GM21528 (cell line): ENCODE measurements around the gene TBCD.

Experiments used
- ATAC-seq: cut with Tn5 transposase; IDR thresholded peaks from one replicate; pipeline ENCODE4 v1.9.1; 2021; ENCODE audit warnings: mild to moderate bottlenecking, moderate library complexity; ENCODE audit not compliant: unreplicated experiment, low FRiP score

TBCD gene

DNA sequence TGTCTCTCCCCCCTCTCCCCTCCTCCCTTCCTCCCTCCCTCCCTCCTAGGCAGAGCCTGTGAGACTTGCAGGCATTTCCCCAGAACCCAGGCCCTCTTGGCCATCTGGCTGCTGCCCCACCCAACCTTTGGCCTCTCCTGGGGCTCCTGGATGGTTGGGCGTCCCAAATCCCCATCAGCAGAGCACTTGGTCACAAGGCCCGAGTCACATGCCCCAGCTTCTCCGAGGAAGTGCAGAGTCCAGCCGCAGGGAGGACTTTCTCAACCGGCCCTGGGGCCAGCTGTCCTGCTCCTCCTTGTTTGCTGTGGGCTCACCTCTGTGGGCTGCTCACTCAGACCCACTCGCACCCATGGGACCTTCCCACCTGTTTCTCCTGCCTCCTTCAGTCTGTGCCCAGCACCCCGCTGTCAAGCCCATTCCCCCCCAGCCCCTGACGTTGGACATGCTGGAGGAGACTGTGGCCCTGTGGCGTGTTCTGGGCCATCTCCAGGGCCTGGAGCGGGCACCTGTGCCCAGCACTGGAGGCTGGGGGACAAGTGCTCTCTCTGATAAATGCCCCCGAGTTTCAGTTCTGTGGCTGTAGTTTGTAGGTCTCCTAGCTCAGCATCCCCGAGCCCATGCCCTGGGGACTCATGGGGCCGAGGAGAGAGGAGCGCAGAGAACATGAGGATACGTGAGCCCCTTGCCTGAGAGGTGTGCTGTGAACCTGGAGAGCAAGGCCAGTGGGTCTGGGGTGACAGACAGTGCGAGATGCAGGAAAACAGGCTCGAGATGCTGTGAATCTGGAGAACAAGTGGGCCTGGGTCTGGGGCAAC lies 130.2 kb downstream of the TBCD start:
- ATAC-seq = no peak

DNA sequence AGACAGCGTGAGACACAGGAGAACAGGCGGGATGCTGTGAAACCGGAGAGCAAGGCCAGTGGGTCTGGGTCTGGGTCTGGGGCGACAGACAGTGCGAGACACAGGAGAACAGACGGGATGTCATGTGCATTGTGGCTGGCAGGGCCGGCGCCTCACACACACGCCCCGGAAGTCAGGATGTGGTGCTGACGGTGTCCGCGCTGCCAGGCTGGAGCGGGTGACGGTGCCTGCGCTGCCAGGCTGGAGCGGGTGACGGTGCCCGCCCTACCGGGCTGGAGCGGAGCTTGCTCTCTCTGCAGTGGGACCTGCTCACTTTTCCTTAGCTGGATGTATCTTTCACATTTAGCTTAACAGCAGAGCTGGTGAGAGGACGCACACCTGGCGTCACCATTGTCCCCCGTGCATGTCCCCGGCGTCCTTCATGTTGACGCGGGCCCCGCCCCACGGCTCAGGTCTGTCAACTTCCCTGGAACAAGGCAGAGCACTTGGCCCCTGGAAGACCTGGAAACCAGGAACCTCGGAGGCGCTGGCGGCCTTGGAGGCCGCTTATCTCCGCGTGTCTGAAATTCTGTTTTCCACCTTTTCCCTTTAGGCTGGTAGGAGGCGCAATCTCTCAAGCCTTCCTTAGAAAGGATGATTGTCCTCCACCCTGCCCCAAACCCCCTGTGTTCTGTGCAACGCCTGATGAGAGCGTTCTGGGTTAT lies 131.0 kb downstream of the TBCD start:
- no peak for ATAC-seq

DNA sequence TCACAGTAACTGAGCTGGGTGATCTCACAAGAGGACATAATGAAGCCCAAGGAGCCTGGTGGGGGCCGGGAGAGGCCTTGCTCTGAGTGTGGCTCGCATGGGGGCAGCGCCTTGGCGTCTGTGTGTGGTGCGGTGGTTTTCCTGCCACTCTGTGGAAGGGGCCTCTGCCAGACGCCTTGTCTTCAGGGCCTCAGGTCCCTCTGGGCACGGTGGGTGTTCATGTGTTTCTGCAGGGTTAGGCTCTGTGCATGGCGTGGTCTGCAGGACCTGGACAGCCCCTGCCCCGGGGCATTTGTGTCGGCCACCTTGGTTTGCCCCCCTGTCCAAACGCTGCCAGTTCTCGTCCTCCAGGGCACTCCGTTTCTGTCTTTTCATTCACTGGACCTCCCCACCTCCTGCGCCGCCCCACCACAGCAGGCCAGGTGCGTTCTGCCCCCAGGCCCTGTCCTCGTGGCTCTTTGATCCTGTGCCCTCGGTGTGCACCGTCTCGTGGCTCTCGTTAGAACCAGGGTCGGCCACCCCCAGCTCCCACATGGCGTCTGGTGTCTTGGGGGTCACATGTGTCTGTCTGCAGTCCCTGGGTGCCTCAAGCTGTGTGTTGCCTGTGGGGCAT lies 131.7 kb downstream of the TBCD start:
- ATAC-seq = no peak

DNA sequence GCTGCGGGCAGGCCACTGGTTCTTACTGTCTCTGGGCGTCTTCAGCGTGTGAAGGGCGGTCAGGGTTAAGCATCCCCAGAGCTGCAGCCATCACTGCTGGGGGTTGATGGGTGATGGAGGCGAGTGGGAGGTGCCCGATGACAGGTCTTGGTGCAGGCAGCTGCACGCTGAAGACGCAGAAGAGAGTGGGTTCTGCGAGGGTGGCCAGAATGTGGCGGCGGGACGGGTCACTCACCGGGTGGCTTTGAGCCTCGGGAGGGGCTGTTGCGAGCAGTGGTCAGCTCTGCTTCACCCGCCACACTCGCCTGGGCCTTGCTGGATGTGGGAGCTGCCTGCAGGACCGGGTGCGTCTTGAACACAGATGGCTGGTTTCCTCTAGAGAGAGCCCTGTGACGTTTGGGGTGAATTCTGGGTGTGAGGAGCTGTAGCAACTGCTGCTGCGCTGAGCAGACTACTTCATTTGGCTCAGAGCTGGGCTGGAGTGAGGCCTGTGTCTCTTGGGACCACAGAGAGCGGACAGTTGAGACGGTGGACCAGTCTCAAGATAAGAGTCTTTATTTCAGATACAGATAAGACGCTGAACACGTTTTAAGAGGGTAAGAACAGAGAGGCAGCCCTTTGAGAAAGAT lies 132.6 kb downstream of the TBCD start:
- ATAC-seq = no peak

DNA sequence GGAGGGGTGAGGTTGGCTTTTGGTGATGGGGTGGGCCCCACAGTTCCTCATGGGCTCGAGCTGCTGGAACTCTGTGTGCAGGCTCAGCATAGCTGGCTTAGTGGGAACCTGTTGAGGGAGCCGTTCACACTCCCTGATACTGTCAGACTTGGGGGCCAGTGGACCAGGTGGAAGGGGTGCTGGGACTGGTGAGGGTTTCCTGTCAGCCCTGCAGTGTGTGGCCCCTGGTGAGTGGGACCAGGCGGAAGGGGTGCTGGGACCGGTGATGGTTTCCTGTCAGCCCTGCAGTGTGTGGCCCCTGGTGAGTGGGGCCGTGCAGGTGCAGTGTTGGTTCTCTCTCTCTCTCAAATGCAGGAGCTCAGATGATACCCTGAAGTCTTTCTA lies 133.1 kb downstream of the TBCD start:
- no peak for ATAC-seq

DNA sequence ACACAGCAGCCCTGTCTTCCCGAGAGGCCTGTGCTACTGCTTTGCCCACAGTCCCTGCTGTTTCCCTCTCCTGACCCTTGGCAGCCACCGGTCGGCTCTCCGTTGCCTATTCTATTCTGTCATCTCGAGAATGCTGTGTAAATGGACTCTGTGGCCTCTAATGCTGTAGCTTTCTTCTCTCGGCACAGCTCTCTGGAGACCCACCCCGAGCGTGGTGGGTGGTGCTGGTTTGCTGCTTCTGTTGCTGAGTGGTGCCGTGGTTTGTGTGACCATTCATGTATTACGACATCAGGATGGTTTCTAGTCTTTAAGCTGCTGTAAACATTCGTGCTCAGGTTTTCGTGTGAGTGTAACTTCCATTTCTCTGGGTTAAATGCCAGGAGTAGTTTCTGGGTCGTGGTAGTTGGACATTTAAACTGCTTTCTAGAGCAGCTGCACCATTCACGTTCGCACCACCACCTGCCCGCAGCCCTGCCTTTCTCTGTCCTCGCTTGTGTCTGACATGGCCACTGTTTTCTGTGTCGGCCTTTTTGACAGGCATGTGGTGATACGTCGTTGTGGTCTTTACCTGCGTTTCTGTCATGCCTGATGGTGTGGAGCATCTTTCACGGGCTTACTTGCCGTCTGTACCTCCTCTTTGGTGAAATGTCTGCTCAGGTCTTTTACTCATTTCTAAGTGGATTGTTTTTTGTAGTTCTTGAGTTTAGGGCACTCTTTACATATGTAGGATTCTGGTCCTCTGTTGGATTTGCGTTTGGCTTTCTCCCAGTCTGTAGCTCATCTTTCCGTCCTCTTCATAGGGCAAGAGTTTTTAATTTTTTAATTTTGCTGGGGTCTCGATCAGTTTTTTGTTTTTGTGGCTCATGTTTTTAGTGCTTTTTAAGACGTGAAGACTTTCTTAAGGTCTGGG lies 135.6 kb downstream of the TBCD start:
- ATAC-seq = no peak

DNA sequence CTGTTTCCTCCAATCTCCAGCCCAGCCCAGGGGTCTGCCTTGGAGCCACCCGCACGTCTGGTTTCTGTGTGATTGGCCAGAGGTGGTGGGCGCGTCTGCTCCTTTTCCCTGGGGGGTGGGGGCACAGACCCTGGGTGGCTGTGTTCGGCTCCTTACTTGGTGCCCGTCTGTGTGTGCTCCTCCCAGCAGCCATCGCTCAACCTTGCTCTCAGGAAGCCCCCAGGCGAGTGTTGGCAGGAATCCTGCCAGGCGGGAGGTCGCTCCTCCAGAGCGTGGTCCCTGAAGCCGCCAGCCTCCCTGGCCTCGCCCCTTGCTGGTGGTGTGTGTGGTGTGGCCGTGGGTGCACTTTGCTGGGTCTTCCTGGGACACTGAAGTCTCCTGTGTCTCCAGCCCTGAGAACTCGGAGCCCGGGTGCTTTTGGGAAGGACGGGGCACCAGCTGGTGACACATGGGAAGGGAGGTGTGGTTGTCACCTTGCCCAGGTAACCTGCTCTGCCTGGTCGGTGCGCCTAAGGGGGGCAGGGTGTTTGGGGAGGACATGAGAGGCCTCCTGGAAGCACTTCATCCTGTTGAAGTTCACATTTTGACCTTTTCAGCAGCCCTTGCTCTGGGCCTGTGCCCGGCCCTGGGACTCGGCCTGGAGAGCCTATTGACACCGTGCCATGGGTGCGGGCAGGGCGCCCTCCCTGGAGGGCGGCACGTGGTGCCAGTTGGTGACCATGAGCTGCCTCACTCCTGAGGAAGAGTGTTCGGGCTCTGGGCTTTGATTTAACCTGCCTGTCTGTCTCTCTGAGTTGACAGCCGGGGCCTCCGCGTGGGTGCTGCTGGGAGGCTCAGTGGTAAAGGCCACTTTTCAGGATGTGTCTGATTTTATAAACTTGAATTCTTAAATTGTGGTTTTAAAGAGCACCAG lies 137.0 kb downstream of the TBCD start:
- ATAC-seq = no peak

DNA sequence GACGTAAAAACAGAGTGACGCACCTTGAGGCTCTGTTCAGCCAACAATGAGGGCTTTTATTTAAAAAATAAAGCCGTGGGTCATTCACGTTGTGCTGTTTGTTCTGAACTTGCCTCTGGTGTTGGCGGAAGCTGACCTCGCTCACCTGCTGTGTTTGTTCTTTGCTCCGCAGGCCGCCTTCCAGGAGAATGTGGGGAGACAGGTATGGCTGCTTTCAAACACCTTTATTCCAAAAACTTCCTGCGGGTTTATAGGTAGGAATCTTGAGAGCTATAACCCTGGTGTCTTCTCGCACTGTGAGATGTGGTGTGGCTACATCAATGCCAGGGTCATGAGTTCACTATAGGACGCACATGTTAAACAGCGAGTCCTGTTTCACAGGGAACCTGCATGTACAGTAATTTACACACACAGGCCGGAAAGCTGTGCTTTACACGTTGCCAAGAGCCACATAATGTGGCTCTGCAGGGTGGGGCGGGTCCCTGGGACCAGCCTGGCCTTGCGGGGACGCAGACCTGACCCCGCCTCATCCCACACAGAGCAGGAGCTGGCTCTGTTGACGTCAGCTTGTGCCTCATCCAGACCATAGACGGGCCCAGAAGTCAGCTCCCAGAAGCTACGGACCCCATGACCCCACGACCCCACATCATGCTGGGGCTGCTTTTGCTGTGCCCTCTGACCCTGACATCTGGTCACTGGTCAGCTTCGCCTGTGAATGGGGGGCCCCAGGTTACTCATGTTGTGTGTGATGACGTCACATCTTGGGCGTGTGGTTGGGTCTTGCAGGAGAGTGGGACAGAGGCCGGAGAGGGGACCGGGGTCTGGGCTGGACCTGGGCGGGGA lies 137.9 kb downstream of the TBCD start:
- no peak for ATAC-seq

DNA sequence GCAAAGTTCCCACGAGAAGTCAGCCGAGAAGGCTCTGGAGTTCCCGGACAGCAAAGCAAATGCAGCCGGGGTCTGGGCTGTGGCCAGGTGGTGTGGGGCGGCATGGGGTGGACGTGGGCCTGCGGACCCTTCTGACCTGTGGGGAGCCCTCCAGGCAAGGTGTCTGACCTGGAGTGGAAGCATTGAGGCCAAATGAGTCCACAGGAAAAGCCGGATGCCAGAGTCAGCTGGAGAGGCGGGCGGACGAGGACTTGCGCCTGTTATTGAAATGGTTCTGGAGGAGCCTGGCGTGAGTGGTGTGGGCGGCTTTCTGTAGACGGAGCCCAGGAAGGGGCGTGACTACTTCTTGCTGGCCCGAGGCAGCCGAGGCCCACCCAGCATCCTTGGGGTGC lies 138.5 kb downstream of the TBCD start:
- ATAC-seq = no peak

DNA sequence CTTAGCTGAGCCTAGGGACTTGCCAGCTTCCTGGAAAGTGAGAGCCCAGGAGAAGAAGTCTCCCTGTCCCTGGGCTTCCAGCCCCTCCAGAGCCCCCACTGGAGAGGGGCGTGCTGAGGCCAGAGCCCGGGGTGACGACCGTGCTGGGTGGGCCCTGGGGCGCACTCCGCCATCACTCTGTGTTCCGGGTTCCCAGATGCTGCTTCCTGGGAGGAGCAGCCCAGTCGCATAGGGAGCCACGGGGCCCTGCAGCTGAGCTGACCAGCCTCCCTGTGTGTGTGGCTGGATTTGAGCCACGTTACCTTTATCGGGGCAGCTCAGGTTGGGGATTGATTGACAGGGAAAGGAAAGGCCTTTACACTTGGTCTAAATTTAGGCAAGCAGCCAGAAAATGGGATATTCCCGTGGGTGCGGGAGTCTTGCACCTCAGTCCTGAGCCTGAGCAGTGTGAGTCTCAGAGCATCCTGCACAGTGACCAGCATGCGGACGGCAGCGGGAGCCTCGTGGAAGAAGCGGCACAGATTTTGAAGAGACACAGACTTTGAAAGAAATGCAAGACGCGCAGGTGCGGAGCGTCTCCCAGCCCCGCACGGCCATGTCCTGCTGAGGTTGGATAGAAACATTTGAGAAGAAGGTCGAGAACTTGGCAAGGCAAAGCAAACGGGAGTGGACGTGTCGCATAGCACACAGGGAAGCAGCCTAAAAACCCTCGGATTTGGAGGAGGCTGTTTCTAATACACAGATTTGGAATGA lies 139.2 kb downstream of the TBCD start:
- no peak for ATAC-seq

DNA sequence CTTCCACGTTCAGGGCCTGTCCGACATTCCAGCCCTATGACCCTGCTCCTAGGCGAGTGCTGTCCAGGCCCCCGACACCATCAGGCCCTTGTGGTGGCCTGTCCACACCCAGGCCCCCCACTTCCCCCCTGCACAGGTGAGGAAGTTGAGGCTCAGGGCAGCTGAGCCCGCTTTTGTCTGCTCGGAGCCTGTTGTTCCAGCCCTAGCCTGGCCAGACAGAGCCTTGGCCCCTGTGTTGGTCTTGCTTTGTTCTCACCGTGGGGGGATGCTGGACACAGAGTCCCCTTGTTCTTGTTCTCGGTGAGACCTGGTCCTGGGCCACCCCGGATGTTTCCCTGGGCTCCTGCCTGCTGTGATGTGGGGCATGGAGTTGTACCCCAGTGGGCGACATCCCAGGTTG lies 140.0 kb downstream of the TBCD start:
- no peak for ATAC-seq

DNA sequence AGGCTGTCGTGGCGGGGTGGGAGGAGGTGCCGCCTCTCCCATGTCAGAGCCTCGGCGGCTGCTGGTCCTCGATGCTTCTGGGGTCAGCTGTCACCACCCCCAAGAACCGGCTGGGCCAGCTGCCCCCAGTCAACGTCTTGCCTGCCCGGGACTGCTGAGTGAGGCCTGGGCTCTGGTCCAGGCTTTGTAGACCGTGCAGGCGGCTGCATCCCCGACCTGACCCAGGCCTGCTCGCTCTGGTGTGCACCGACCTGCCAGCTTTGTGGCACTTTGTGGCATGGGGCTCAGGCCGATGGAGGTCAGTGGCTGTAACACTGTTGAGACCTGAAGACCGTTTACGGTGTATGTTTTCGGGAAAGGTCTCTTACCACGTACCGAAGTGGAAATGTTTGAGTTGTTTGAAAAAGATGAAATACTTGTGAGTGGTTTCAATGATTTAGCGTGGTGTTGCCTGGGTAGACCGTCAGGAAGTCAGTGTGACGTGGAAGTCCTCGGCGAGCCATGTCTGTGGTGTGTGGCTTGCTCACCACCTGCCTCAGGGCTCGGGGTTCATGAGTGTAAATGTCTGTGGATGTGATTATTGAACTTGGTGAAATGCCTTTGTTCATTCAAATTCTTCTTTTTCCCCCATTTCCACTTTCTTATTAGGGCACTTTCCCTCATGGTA lies 141.2 kb downstream of the TBCD start:
- no peak for ATAC-seq

DNA sequence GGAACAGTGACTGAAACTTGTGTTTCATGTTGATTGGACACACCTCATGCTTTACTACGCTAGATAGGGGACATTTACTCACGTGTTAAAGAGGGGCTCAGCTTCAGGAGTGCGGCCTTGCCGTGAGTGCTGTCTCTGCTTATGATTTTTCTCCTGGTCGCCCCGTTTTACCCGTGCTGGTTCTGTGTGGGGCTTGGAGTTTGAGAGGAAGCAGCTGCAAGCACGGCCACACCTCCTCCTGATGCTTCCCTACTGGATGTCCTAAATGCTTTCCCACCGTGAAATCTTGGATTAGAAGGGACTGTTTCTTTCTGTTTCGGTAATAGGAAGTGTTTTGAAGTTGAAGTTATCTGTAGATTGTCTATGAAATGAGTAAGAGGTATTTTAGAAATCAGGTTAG lies 141.9 kb downstream of the TBCD start:
- no peak for ATAC-seq

DNA sequence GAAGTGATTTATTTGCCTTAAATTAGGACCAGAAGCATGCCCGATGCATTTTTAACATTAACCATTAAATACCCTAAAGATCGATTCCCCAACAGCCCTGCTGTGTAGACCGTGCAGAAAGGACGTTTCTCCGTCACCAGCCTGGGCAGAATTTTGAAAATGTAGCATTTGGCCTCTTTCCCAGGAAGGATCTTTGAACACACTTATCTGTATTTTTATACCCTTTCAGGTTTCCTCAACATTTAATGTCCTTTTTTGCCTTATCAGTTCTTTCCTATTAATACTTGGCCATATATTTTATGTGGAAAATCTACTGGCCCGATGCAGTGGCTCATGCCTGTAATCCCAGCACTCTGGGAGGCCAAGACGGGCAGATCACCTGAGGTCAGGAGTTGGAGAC lies 142.5 kb downstream of the TBCD start:
- no peak for ATAC-seq

DNA sequence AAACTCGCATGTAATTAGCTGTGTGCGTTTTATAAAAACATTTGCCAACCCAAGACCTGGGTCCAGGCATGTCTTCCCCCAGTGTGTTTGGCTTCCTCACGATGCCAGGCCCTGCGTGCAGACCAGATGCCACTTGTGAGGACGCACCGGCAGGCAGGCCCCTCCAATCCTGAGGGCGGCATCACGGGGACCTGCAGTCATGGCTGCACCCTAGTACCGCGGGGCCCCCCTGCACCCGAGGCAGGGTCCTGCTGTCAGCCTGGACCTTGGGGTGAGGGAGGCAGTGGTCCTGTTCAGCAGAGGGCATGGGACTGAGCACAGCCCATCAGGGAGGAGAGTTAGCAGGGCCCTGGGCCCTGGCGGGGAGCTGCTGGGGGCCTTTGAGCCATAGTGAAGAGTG lies 143.2 kb downstream of the TBCD start:
- no peak for ATAC-seq

DNA sequence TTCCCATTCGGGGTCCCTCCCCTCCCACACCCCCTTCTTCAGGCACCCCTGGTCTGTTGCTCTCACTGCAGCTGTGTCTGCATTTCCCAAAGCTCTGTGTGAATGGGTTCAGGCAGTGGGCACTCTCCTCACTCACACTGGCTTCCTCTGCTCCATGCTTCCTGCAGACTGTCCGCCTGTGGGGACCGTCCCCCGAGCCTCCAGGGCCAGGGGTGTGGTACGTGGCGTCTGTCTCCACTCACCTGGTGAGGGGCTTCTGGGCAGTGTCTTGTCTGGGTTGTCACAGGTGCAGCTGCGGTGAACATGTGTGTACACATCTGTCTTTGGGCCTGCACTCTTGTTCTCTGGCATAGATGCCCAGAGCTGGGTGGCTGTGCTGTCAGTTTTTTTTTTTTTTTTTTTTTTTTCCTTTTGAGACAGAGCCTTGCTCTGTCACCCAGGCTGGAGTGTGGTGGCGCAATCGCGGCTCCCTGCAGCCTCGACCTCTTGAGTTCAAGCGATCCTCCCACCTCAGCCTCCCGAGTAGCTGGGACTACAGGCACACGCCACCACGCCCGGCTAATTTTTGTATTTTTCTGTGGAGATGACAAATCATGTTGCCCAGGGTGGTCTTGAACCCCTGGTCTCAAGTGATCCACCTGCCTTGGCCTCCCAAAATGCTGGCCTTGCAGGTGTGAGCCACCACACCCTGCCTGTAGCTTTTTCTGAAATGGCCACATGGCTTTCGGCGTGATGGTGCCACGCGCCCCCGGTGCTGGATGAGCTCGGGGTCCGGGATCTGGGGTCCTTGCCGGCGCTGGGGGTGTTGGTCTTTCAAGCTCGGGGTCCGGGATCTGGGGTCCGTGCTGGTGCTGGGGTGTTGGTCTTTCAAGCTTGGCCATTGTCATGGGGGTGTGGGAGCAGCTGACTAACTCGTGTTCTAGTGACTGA lies 144.5 kb downstream of the TBCD start:
- ATAC-seq = no peak
